ENCODE data around the gene PTPRU. TPM values are rescaled to one million over a fixed set of nuclear protein-coding genes. Genes with fewer than 3 reads are reported as not detected.

The PTPRU gene
- total and polyA plus RNA-seq, 2 of the 8 experiments (the other 6 are each of a cell fraction or from before 2014, with no cell fraction given), result 33.8 to 41.8 TPM

- Histone ChIP-seq H4K20me1 (replicated peaks in 1 of 2; ENCODE audit: control insufficient read depth in 1 of 2, insufficient read depth in 2 of 2, low read length in 2 of 2) (no peaks in the 10 kb centered on the region), H3K27me3 (replicated peaks in 1 of 4; ENCODE audit: control insufficient read depth in 3 of 4, extremely low read depth in 1 of 4, insufficient read depth in 3 of 4, low read length in 3 of 4) (no peaks in the 10 kb centered on the region), H2BK5ac (ENCODE audit: low read depth, low read length) (no peak overlapping the region), H2AFZ (ENCODE audit: low read length) (no peak overlapping the region), H3K9me3 (ENCODE audit: insufficient read depth in 2 of 2, low read depth in 1 of 2, low read length in 1 of 2) (no peaks in the 10 kb centered on the region), H3K79me1 (ENCODE audit: low read depth, low read length) (no peaks in the 10 kb centered on the region), H2BK20ac (ENCODE audit: low read length) (no peak overlapping the region), H4K5ac (ENCODE audit: insufficient read length, low read depth, low read length) (no peak overlapping the region), H3K14ac (ENCODE audit: insufficient read length) (no peak overlapping the region), H3K23me2 (ENCODE audit: low read depth, low read length) (no peaks in the 10 kb centered on the region), H3K4me1 (replicated peaks in 1 of 4; ENCODE audit: control insufficient read depth in 3 of 4, insufficient read depth in 4 of 4, low read length in 3 of 4) (no peaks in the 10 kb centered on the region), H3K79me2 (ENCODE audit: control insufficient read depth in 1 of 2, insufficient read depth in 2 of 2, low read length in 2 of 2) (no peaks in the 10 kb centered on the region), H2BK120ac (replicated peaks; ENCODE audit: low read depth, low read length) (no peak overlapping the region), H3K9ac (replicated peaks in 1 of 4; ENCODE audit: extremely low read depth in 1 of 4, low read depth in 3 of 4, low read length in 3 of 4) (no peak overlapping the region), H3K56ac (replicated peaks; ENCODE audit: insufficient read length, low read depth, low read length) (no peak overlapping the region), H2BK15ac (ENCODE audit: low read length) (no peak overlapping the region), H2BK12ac (ENCODE audit: low read depth, low read length) (no peak overlapping the region), H3K18ac (ENCODE audit: extremely low read depth, low read length) (no peak overlapping the region), H2AK5ac (ENCODE audit: low read depth, low read length) (no peak overlapping the region), H3K36me3 (ENCODE audit: control insufficient read depth in 2 of 4, insufficient read depth in 4 of 4, low read length in 3 of 4) (peaks cover 2 to 24% (median 20%) of the 10 kb centered on the region in 4 experiments; a peak in 6 of 8 replicates), H3K27ac (ENCODE audit: low read depth, low read length) (no peak overlapping the region), H3K4me3 (ENCODE audit: extremely low read depth in 1 of 4, insufficient read depth in 2 of 4, low read depth in 3 of 4, low read length in 4 of 4) (no peak overlapping the region), H4K91ac (replicated peaks; ENCODE audit: insufficient read length, low read length) (no peak overlapping the region), H3K4ac (replicated peaks; ENCODE audit: insufficient read length, low read depth, low read length) (no peak overlapping the region), H3K23ac (ENCODE audit: insufficient read length) (no peak overlapping the region), H3K4me2 (ENCODE audit: insufficient read depth in 1 of 2, low read depth in 2 of 2, low read length in 2 of 2) (no peak overlapping the region), H4K8ac (ENCODE audit: extremely low read depth, insufficient read depth, low read length) (no peak overlapping the region)
- ChIA-PET POLR2A (ENCODE audit: partially characterized antibody) (interaction anchor here (0.7 to 5.2 kb wide), 11 partner anchors 11 to 312 kb away, joined by 3 to 37 read pairs (median 4); partner anchors contain the start of genes EPB41, SRSF4 and TMEM200B), CTCF (ENCODE audit: partially characterized antibody) (interaction anchor here (0.5 to 2.8 kb wide), 41 partner anchors 11 to 1799 kb away, joined by 3 to 29 read pairs (median 4); partner anchors contain the start of genes SRSF4 and TMEM200B)
- FAIRE-seq (no peak), DNase-seq (ENCODE audit: low read depth in 1 of 2, low spot score in 2 of 2) (no peak)
- WGBS, 2 experiments (ENCODE audit: extremely low coverage in 1 of 2, insufficient coverage in 1 of 2, insufficient read length in 1 of 2, insufficient replicate concordance in 2 of 2, low coverage in 1 of 2, low lambda C conversion rate in 2 of 2, missing lambda C conversion rate in 1 of 2), result 88% methylated on average over 7 of the region's 7 CpGs; no CpG with 5 or more reads in 1 of the 2 experiments
- TF ChIP-seq TCF12 (IDR thresholded peaks at IDR 0.05; ENCODE audit: low read depth, low read length) (no peak), BCL11A (IDR thresholded peaks at IDR 0.05; ENCODE audit: low read depth in 2 of 2, low read length in 2 of 2) (no peak), JUN (IDR thresholded peaks at IDR 0.05; ENCODE audit: low read depth, low read length) (no peak), CHD2 (IDR thresholded peaks at IDR 0.05; ENCODE audit: low read length) (no peak), CTBP2 (IDR thresholded peaks at IDR 0.05; ENCODE audit: borderline replicate concordance, insufficient read depth, insufficient read length, low read length) (no peak), CEBPB (IDR thresholded peaks at IDR 0.05; ENCODE audit: low read depth, low read length) (no peak), BACH1 (IDR thresholded peaks at IDR 0.05; ENCODE audit: low read length) (no peak), MAX (IDR thresholded peaks at IDR 0.05) (no peak), RNF2 (IDR thresholded peaks at IDR 0.05; ENCODE audit: borderline replicate concordance, low read depth, low read length, missing control alignments, poor library complexity, severe bottlenecking) (no peak), RAD21 (IDR thresholded peaks at IDR 0.05 in 1 of 2, conservative IDR thresholded peaks at IDR 0.05 in 1 of 2; ENCODE audit: low read depth in 2 of 2, low read length in 2 of 2) (no peak), TBP (IDR thresholded peaks at IDR 0.05; ENCODE audit: low read depth, low read length) (no peak)
Observed at GRCh38 chr1:29196863-29197589, 39.3 kb upstream of the PTPRU start.

All from H1 (cell line).